HG02852 (cell line): Measurements from ENCODE around the gene ITIH4.

Experiments used
- ATAC-seq: cut with Tn5 transposase; IDR thresholded peaks from one replicate; pipeline ENCODE4 v1.9.1; 2021; ENCODE audit warnings: mild to moderate bottlenecking, moderate library complexity; ENCODE audit not compliant: unreplicated experiment

The ITIH4 gene

GRCh38 chr3:52805270-52806039 is 25.0 kb downstream of the ITIH4 start:
- ATAC-seq: no peak

DNA sequence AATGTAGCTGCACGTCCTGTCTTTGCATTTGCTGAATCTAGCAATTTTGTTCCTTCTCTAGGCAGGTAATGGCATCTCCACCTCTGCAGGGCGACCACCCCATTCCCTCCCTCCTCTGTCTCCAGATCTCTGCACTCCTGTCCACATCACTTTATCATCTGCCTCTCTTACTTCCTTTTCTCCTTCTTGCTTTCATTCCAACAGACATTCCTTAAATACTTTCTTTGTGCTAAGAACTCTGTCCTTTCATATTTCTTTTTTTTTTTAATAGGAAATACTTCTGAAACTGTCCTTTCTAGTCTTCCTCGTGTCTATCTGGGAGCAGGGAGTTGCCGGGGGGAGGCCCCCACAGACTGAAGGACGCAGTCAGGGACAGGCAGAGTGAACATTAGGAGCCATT is 28.6 kb downstream of the ITIH4 start:
- no peak for ATAC-seq

GRCh38 chr3:52800079-52800478 is 30.4 kb downstream of the ITIH4 start:
- no peak for ATAC-seq

DNA sequence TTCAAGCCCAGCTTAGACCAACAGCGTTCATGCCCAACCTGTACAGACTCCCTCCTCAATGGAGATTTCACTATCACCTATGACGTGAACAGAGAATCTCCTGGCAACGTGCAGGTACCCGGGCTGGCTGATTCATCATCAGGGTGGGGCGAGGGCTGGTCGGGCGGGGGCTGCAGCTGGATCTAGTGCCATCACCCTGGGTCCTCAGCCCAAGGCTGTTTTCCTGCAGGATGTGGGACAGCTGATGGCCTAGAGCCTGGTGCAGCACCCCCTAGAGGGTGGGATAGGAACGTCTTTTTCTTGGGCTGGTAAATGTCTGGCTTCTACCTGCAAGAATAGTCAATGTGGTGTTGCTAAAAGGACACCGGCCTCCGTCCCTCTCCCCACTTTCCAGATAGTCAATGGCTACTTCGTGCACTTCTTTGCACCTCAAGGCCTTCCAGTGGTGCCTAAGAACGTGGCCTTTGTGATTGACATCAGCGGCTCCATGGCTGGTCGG is 31.4 kb downstream of the ITIH4 start:
- no peak for ATAC-seq

- no peak for ATAC-seq
Observed at GRCh38 chr3:52798376-52798977, 32.0 kb downstream of the ITIH4 start.

DNA sequence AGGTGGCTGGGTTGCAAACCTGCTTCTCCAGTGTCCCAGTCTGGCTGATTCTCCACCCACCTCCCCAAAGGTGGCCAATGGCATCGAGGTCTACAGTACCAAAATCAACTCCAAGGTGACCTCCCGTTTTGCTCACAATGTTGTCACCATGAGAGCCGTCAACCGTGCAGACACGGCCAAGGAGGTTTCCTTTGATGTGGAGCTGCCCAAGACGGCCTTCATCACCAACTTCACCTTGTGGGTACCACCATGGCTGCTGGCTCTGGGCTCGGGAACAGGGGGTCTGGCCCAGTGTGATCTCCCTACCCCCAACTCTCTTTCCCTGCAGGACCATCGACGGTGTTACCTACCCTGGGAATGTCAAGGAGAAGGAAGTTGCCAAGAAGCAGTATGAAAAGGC is 34.1 kb downstream of the ITIH4 start:
- no peak for ATAC-seq

DNA sequence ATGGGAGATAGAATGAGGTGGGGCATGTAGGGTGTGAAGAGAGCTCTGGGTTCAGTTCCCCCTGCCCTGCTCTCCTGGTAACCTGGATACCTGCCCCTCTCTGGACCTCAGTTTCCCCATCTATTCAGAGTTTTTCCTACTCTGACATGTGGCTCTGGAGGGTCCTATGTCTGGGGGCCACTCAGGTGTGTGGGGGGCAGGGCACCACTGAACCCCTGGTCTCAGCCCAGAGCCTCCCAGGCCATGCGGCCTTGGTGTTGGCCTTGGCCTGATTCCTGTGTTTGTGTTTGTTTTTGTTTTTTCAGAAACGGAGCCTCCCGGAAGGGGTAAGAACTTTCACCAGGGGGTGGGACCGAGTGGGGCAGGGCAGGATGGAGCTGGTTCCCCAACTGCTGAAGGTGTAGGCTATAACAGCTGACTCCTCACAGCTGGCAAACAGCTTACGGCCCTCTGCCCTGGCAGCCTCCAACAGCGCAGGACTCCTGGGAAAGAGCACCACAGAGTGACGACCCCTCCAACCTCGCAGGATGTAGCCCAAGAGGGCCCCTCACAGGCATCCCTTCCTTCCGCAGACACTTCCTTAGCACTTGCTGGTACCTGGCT is 35.1 kb downstream of the ITIH4 start:
- ATAC-seq: no peak

- ATAC-seq: no peak
Observed at GRCh38 chr3:52794612-52795099, 35.8 kb downstream of the ITIH4 start, which contains the start of gene ITIH3. ITIH3 (plus strand) TSS chr3:52794796; CDS start chr3:52794804, 8 bp downstream.

DNA sequence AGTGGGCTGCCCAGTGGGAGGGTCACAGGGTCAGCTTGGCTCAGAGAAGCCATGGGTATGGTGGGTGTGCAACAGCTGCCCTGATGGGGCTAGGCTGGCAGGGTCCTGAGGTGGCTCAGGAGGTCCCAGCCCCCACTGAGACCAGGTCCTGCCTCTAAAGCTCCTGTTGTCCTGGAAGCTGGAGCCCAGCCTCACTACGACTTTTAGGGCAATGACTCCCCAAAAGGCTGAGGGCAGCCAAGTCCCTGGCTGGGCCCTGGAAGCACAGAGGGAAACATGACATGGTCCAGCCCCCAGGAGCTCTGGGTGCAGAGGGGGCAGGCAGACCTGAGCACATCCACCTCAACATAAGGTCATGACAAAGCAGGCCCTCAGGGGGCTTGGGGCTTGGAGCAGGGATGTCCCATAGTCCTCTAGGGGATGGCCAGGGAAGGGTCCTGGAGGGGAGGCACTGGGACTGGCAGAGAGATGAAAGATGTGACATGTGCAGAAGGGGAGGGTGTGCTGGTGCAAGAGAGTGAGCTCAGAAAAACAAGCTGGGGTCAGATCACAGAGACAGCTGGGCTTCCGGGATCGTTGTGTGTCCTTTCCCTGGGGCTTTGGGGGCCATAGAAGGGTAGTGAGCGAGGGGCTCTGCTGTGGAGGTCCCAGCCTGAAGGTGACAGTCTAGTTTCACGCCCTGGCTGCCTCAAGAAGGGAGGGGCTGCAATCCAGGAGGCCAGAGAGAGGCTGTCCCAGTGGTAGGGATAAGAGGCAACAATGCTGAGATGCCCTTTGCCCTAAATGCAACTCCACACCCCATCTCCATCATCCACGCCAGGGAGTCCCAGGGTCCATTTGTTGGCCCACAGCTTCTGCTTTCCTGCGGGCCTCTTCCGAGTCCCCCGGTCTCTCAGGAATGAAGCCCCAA is 36.5 kb downstream of the ITIH4 start:
- ATAC-seq: no peak

DNA sequence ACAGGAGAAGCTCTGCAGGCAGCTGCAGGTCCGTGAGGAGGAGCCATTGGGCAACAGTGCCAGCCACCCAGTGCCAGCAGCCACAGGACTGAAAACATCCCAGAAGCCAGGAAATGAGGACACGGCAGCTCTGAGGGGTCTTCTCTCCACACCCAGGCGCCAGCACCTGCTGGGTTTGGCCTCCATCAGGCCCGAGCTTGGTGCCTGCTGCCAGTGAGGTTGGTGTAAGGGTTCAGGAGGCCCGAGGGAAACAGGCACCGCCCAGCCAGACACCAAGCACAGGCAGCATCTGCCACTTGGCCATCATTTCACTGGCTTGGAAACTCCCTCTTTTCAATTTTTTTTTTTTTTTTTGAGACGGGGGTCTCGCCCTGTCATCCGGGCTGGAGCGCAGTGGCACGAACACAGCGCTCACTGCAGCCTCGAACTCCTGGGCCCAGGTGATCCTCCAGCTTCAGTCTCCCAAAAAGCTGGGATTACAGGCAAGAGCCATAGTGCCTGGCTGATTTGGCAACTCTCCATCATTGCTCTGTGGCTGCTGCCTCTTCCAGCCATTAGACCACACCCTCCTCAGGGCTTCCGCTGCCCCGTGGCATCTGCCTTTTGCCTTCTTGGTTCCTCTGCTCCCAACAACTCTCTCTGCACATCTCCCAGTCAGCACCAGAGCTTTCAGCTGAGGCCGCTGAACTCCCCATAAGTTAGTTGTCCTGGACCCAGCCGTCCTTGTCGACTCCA is 37.3 kb downstream of the ITIH4 start:
- ATAC-seq: no peak

DNA sequence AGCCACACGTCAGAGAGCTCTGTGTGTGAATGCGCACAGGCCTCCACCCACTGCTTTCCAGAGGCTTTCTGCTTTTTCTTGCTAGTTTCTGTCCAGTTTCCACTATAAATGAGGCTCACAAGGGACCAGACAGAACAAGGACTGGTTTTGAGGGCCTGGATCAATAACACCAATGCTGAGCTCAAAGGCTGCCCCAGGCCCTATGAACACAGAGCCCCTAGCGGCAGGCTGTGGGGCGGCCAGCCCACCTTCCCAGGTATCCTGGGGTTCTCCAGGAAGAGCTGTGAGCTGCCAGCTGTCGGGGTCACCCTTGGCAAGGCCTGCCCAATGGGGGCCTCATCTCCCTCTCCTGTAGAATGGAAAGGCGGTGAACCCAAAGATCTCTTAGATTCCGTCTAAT is 38.1 kb downstream of the ITIH4 start:
- no peak for ATAC-seq

GRCh38 chr3:52791928-52792327 is 38.5 kb downstream of the ITIH4 start:
- no peak for ATAC-seq

- no peak for ATAC-seq
Observed at GRCh38 chr3:52791366-52791765, 39.1 kb downstream of the ITIH4 start.

- no peak for ATAC-seq
Observed at GRCh38 chr3:52790741-52791140, 39.7 kb downstream of the ITIH4 start.

DNA sequence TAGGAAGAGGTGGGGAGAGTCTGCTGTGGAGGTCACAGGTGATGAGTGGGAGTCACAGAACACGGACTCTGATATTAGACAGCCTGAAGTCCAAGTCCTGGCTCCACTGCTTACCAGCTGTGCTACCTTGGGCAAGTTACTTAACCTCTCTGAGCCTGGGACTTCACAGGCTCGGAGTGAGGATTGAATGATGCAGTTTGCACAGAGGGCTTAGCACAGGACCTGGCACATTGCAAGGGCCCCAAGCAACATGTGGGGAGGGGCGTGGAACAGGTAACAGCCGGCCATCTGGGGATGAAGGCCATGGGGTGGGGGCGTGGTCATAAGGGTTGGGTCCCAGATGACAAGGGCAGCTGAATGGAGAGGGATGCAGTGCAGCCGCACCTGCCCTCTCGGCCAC is 40.1 kb downstream of the ITIH4 start:
- no peak for ATAC-seq

DNA sequence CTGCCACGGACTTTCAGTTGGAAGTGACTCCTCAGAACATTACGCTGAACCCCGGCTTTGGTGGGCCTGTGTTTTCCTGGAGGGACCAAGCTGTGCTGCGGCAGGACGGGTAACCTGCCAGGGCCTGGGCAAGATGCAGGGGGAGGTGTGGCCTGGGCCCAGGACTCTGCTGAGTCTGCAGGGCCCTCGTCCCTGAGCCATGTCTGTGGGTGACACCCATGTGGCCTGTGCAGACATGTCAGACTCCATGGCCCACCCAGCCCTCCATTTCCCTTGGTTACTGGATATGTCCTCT is 40.8 kb downstream of the ITIH4 start:
- ATAC-seq: no peak

DNA sequence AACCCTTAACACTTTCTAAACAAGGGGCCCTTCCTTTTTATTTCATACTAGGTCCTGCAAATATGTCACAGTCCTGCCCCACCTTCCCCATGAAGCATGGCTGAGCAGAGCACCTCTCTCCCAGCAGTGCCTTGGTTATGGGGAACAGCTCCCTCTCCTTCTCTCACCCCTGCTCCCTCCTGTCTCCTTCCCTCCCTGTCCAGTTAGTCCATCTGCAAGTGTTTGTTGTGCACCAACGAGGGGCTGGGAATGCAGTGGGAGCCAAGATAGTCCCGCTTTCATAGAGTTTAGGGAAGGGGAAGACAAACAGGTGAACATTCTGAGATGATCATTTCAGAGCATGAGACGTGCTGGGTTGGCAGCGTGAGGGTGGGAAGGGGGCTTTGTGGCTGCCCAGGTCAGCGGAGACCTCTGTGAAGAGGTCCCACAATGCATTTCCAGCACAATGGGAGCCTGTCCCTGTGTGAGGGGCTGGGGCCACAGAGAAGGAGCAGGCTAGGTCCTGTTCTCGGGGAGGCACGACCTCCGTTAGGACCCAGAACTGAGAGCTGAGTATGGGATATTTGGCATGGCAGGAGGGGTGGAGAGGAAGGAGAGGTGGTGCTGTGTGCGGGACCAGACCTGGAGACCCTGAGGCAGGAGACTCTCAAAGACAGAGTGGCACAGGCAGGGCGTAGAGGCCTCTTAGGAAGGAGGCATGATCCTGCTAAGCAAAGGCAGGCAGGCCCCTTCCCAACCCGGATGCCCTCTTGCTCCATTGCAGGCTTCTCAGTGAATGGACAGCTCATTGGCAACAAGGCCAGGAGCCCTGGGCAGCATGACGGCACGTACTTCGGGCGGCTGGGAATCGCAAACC is 41.4 kb downstream of the ITIH4 start:
- no peak for ATAC-seq

GRCh38 chr3:52787672-52788625 is 42.5 kb downstream of the ITIH4 start:
- ATAC-seq: no peak
